HCT116 (cell line): Measurements from ENCODE around the gene CNTN4. TPM values are rescaled to one million over a fixed set of nuclear protein-coding genes. Genes with fewer than 3 reads are reported as not detected.

Source experiments
- ATAC-seq: fragments of 200-7000 bp; cut with Tn5 transposase; 2 replicates; pipeline ENCODE4 v1.9.1; 2020; ENCODE audit warnings: mild to moderate bottlenecking, moderate library complexity
- BruUV-seq: library from RNA; stranded (reverse); fragments of 400-500 nt; replicated peaks from 2 replicates; lab custom pipeline; 2021; lab: Mats Ljungman, UMichigan
- CTCF ChIA-PET: fragments of 300-600 bp; sonication (Branson Sonifier 250); formaldehyde crosslinking; loops from one replicate; lab custom pipeline; 2021; ENCODE audit warnings: antibody characterized with exemption; lab: Charles Lee
- POLR2A ChIA-PET: fragments of 300-600, 350-600 bp; sonication (Branson Sonifier 250); formaldehyde crosslinking; loops from one replicate; lab custom pipeline; 2021; ENCODE audit warnings: antibody characterized with exemption; lab: Charles Lee
- RAD21 ChIA-PET, 2 experiments: fragments of 300-600 bp; sonication (Branson Sonifier 250); formaldehyde crosslinking; loops; one replicate each; lab custom pipeline; 2023; ENCODE audit warnings: low total read pairs in 2 of 2; ENCODE audit not compliant: uncharacterized antibody in 2 of 2, unreplicated experiment in 2 of 2, low non-redundant PET in 1 of 2; lab: Charles Lee
- DNase-seq: peaks from one replicate; pipeline ENCODE4 v3.0.0-alpha.2; 2010; ENCODE audit warnings: low read depth, low spot score
- H2AFZ ChIP-seq: fragments of 200-600 bp; shearing (Covaris generic), sonication (generic); 2 replicates; pipeline ENCODE4 v1.6.1; 2017; ENCODE audit warnings: low read depth, mixed run types, mixed read lengths, antibody characterized with exemption, low read length; ENCODE audit not compliant: poor library complexity, severe bottlenecking
- H3K27ac ChIP-seq: 2 replicates; pipeline ENCODE4 v1.5.1; 2012; ENCODE audit warnings: low read depth, low read length
- H3K27me3 ChIP-seq: fragments of 200-600 bp; sonication (generic); 2 replicates; pipeline ENCODE4 v1.6.1; 2016; ENCODE audit warnings: mixed run types, low read length, mixed read lengths; ENCODE audit not compliant: insufficient read depth
- H3K36me3 ChIP-seq, 2 experiments: fragments of 200-500 bp in 1 of 2; fragments of 200-600 bp in 1 of 2; sonication (Bioruptor generic) in 1 of 2; sonication (generic) in 1 of 2; 2 replicates each; pipeline versions ENCODE4 v1.5.1 to v1.6.1; 2014 to 2016; ENCODE audit warnings: low read length in 2 of 2, inconsistent platforms in 1 of 2, mixed read lengths in 1 of 2, mixed run types in 1 of 2; ENCODE audit not compliant: insufficient read depth in 2 of 2, control insufficient read depth in 1 of 2
- H3K4me1 ChIP-seq, 2 experiments: fragments of 200-600 bp in 1 of 2; sonication (generic) in 1 of 2; 2 replicates each; pipeline versions ENCODE4 v1.5.1 to v1.6.1; 2012 to 2017; ENCODE audit warnings: low read length in 2 of 2, inconsistent platforms in 1 of 2, mild to moderate bottlenecking in 1 of 2, mixed read lengths in 1 of 2, mixed run types in 1 of 2, moderate library complexity in 1 of 2; ENCODE audit not compliant: insufficient read depth in 2 of 2, control insufficient read depth in 1 of 2
- H3K4me2 ChIP-seq: fragments of 200-600 bp; sonication (generic); 2 replicates; pipeline ENCODE4 v1.6.1; 2017; ENCODE audit warnings: mixed run types, low read length, mixed read lengths
- H3K4me3 ChIP-seq, 2 experiments: fragments of 200-600 bp in 1 of 2; sonication (generic) in 1 of 2; replicated peaks in 1 of 2; 2 replicates each; pipeline ENCODE4 v1.5.1; 2011 to 2016; ENCODE audit warnings: low read length in 2 of 2, control low read depth in 1 of 2, low read depth in 1 of 2, mild to moderate bottlenecking in 1 of 2, mixed read lengths in 1 of 2, mixed run types in 1 of 2
- H3K79me2 ChIP-seq: fragments of 200-600 bp; sonication (generic); 2 replicates; pipeline ENCODE4 v1.6.1; 2017; ENCODE audit warnings: mild to moderate bottlenecking, mixed run types, low read length, moderate library complexity, mixed read lengths; ENCODE audit not compliant: insufficient read depth
- H3K9ac ChIP-seq: fragments of 200-600 bp; sonication (generic); 2 replicates; pipeline ENCODE4 v1.6.1; 2016; ENCODE audit warnings: low read length, mixed read lengths
- H3K9me2 ChIP-seq: fragments of 200-600 bp; sonication (generic), shearing (Covaris generic); 2 replicates; pipeline ENCODE4 v1.6.1; 2017; ENCODE audit warnings: mixed run types, mild to moderate bottlenecking, moderate library complexity; ENCODE audit not compliant: insufficient read depth
- H3K9me3 ChIP-seq, 2 experiments: fragments of 200-500 bp in 1 of 2; fragments of 200-600 bp in 1 of 2; sonication (Bioruptor generic) in 1 of 2; sonication (generic) in 1 of 2; 2 replicates each; pipeline ENCODE4 v1.6.1; 2014 to 2017; ENCODE audit warnings: low read length in 2 of 2, mixed read lengths in 2 of 2, inconsistent platforms in 1 of 2, low read depth in 1 of 2, mild to moderate bottlenecking in 1 of 2, mixed run types in 1 of 2, moderate library complexity in 1 of 2; ENCODE audit not compliant: control insufficient read depth in 1 of 2, insufficient read depth in 1 of 2
- H4K20me1 ChIP-seq: fragments of 200-600 bp; sonication (generic), shearing (Covaris generic); 2 replicates; pipeline ENCODE4 v1.6.1; 2017; ENCODE audit warnings: mixed run types, mild to moderate bottlenecking, moderate library complexity; ENCODE audit not compliant: insufficient read depth
- CBX3 ChIP-seq: IDR thresholded peaks from 2 replicates; pipeline ENCODE4 v1.6.1; 2012; ENCODE audit warnings: low read depth
- EZH2 ChIP-seq: fragments of 200-600 bp; sonication (generic); IDR thresholded peaks from 2 replicates; pipeline ENCODE4 v1.6.1; 2017; ENCODE audit warnings: antibody characterized with exemption, mixed run types
- EZH2phosphoT487 ChIP-seq: fragments of 200-600 bp; IDR thresholded peaks from 2 replicates; pipeline ENCODE4 v1.6.1; 2018; ENCODE audit warnings: antibody characterized with exemption, borderline replicate concordance
- JUND ChIP-seq: IDR thresholded peaks from 2 replicates; pipeline ENCODE4 v1.6.1; 2012
- POLR2AphosphoS5 ChIP-seq: IDR thresholded peaks from 2 replicates; pipeline ENCODE4 v1.6.1; 2011; ENCODE audit warnings: mild to moderate bottlenecking, low read depth, low read length, moderate library complexity
- SIN3A ChIP-seq: IDR thresholded peaks from 2 replicates; pipeline ENCODE4 v1.6.1; 2012; ENCODE audit warnings: low read depth
- TCF7L2 ChIP-seq: IDR thresholded peaks from 2 replicates; pipeline ENCODE4 v1.7.0; 2011; ENCODE audit warnings: borderline replicate concordance, inconsistent platforms; ENCODE audit not compliant: insufficient read depth, insufficient read length; ENCODE audit errors: extremely low read depth
- YY1 ChIP-seq: IDR thresholded peaks from 2 replicates; pipeline ENCODE4 v1.6.1; 2011; ENCODE audit warnings: low read length, low read depth, moderate library complexity, mild to moderate bottlenecking; ENCODE audit not compliant: insufficient replicate concordance; ENCODE audit errors: extremely low read depth
- ZNF274 ChIP-seq: fragments of 200-500 bp; sonication (Bioruptor generic); IDR thresholded peaks from 2 replicates; pipeline ENCODE4 v1.6.1; 2014; ENCODE audit warnings: mild to moderate bottlenecking, low read depth, low read length, inconsistent platforms
- intact Hi-C: fragments of 100-400 bp; cut with micrococcal nuclease; formaldehyde crosslinking; loops from 2 replicates; pipeline ENCODE4 v1.10.0; 2022
- total RNA-seq: library from RNA; stranded (reverse); gene quantifications from one replicate; pipeline ENCODE4 v1.2.1, GENCODE V29; 2021; ENCODE audit not compliant: unreplicated experiment
- TF ChIP-seq, protein P1 (sequence below): IDR thresholded peaks from 2 replicates; pipeline ENCODE4 v1.6.1; 2012; ENCODE audit warnings: low read depth
- TF ChIP-seq, protein P2 (sequence below): IDR thresholded peaks from 2 replicates; pipeline ENCODE4 v1.6.1; 2012
- TF ChIP-seq, protein P3 (sequence below), 3 experiments: fragments of 200-600 bp in 1 of 3; sonication (generic) in 1 of 3; IDR thresholded peaks in 2 of 3; conservative IDR thresholded peaks in 1 of 3; 2 replicates each; pipeline ENCODE4 v1.5.1; 2012 to 2017; ENCODE audit warnings: low read depth in 2 of 3, low read length in 2 of 3, antibody characterized with exemption in 1 of 3, borderline replicate concordance in 1 of 3, control low read depth in 1 of 3, mild to moderate bottlenecking in 1 of 3, mixed read lengths in 1 of 3, mixed run types in 1 of 3, moderate library complexity in 1 of 3; ENCODE audit not compliant: insufficient read depth in 1 of 3

Gene CNTN4
- total RNA-seq, 1 experiment from 2014 or later, result not detected

DNA sequence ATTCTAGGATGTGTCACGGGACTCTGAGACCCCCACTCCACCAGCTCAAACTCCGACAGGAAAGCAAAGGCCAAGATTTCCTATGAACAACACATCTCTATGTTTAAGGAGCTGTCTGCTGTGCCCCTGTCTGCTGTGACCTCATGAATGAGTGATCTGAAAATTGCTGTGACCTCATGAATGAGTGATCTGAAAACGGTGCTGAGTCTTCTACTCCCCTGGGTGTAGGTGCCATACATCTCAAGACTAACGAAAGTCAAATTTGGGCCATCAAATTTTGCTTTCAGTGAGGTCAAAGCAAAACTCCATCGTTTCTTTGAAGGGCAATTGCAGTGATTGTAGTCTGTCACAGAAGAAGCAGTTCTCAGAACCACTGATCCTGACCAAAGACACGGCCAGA is 987.1 kb downstream of the CNTN4 start:
- H3K79me2 ChIP-seq, result no peaks in the 10 kb centered on the region
- intact Hi-C loops, result no loop called here
- H3K9me3 ChIP-seq, result no peaks in the 10 kb centered on the region
- no TSS peak for BruUV-seq
- peaks cover 17% of the 10 kb centered on the region for H3K27me3 ChIP-seq
- H3K4me2 ChIP-seq, result no peak overlapping the region
- ATAC-seq (no peak), DNase-seq (no peak)
- no peak overlapping the region for H3K27ac ChIP-seq
- no peak overlapping the region for H3K9ac ChIP-seq
- H3K9me2 ChIP-seq, result no peaks in the 10 kb centered on the region
- no peak overlapping the region for H3K4me3 ChIP-seq
- H2AFZ ChIP-seq, result no peak overlapping the region
- CTCF ChIA-PET, result no interaction called here
- POLR2A ChIA-PET, result no interaction called here
- no peak for TF ChIP-seq POLR2AphosphoS5
- TF ChIP-seq, protein P1, sequence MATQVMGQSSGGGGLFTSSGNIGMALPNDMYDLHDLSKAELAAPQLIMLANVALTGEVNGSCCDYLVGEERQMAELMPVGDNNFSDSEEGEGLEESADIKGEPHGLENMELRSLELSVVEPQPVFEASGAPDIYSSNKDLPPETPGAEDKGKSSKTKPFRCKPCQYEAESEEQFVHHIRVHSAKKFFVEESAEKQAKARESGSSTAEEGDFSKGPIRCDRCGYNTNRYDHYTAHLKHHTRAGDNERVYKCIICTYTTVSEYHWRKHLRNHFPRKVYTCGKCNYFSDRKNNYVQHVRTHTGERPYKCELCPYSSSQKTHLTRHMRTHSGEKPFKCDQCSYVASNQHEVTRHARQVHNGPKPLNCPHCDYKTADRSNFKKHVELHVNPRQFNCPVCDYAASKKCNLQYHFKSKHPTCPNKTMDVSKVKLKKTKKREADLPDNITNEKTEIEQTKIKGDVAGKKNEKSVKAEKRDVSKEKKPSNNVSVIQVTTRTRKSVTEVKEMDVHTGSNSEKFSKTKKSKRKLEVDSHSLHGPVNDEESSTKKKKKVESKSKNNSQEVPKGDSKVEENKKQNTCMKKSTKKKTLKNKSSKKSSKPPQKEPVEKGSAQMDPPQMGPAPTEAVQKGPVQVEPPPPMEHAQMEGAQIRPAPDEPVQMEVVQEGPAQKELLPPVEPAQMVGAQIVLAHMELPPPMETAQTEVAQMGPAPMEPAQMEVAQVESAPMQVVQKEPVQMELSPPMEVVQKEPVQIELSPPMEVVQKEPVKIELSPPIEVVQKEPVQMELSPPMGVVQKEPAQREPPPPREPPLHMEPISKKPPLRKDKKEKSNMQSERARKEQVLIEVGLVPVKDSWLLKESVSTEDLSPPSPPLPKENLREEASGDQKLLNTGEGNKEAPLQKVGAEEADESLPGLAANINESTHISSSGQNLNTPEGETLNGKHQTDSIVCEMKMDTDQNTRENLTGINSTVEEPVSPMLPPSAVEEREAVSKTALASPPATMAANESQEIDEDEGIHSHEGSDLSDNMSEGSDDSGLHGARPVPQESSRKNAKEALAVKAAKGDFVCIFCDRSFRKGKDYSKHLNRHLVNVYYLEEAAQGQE, result no peak
- TF ChIP-seq YY1, result no peak
- TF ChIP-seq CBX3, result no peak
- no peak for TF ChIP-seq EZH2
- TF ChIP-seq SIN3A, result no peak
- no peak for TF ChIP-seq EZH2phosphoT487
- TF ChIP-seq, protein P2, sequence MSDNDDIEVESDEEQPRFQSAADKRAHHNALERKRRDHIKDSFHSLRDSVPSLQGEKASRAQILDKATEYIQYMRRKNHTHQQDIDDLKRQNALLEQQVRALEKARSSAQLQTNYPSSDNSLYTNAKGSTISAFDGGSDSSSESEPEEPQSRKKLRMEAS, result no peak
- TF ChIP-seq JUND, result no peak
- TF ChIP-seq ZNF274, result no peak
- TF ChIP-seq TCF7L2, result no peak
- TF ChIP-seq, protein P3, sequence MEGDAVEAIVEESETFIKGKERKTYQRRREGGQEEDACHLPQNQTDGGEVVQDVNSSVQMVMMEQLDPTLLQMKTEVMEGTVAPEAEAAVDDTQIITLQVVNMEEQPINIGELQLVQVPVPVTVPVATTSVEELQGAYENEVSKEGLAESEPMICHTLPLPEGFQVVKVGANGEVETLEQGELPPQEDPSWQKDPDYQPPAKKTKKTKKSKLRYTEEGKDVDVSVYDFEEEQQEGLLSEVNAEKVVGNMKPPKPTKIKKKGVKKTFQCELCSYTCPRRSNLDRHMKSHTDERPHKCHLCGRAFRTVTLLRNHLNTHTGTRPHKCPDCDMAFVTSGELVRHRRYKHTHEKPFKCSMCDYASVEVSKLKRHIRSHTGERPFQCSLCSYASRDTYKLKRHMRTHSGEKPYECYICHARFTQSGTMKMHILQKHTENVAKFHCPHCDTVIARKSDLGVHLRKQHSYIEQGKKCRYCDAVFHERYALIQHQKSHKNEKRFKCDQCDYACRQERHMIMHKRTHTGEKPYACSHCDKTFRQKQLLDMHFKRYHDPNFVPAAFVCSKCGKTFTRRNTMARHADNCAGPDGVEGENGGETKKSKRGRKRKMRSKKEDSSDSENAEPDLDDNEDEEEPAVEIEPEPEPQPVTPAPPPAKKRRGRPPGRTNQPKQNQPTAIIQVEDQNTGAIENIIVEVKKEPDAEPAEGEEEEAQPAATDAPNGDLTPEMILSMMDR (IDR thresholded peaks at IDR 0.05 in 2 of 3, conservative IDR thresholded peaks at IDR 0.05 in 1 of 3; ENCODE audit: borderline replicate concordance in 1 of 3, insufficient read depth in 1 of 3, low read depth in 2 of 3, low read length in 2 of 3), result no peak
- RAD21 ChIA-PET, result no interaction called here
- H4K20me1 ChIP-seq, result no peaks in the 10 kb centered on the region
- H3K4me1 ChIP-seq, result no peaks in the 10 kb centered on the region
- H3K36me3 ChIP-seq, result no peaks in the 10 kb centered on the region
